GM20000 (cell line): ENCODE measurements around the gene HS3ST3B1.

Source experiments
- DNase-seq: peaks from one replicate; pipeline ENCODE4 v3.0.0; 2012; ENCODE audit warnings: low spot score
- TF ChIP-seq, protein P1 (sequence below): IDR thresholded peaks from 2 replicates; pipeline ENCODE4 v1.5.1; 2012; ENCODE audit warnings: mild to moderate bottlenecking, control low read depth; ENCODE audit errors: extremely low read depth, missing control alignments

HS3ST3B1 gene

DNA sequence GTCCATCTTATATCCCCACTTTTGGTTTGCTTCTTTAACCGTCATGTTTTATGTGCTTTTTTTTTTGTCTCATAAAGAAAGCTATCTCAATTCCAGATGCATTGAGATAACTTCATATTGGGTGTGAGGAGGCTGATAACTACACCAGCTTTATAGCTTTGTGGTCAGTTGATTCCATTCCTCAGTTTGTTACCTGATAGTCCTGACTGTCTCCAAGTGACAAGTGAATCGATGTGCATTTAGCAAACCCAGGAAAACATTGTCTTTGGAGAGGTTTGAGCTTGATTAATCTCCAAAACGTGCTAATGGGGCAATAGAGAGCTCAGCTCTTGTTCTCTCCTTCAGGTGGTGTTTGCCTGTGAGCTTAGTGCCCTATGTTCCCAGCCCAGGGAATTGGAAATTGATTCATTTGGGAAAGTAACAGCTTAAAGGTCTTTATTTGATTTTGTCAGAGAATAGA is 22.7 kb downstream of the HS3ST3B1 start:
- TF ChIP-seq, protein P1, sequence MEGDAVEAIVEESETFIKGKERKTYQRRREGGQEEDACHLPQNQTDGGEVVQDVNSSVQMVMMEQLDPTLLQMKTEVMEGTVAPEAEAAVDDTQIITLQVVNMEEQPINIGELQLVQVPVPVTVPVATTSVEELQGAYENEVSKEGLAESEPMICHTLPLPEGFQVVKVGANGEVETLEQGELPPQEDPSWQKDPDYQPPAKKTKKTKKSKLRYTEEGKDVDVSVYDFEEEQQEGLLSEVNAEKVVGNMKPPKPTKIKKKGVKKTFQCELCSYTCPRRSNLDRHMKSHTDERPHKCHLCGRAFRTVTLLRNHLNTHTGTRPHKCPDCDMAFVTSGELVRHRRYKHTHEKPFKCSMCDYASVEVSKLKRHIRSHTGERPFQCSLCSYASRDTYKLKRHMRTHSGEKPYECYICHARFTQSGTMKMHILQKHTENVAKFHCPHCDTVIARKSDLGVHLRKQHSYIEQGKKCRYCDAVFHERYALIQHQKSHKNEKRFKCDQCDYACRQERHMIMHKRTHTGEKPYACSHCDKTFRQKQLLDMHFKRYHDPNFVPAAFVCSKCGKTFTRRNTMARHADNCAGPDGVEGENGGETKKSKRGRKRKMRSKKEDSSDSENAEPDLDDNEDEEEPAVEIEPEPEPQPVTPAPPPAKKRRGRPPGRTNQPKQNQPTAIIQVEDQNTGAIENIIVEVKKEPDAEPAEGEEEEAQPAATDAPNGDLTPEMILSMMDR: no peak

DNA sequence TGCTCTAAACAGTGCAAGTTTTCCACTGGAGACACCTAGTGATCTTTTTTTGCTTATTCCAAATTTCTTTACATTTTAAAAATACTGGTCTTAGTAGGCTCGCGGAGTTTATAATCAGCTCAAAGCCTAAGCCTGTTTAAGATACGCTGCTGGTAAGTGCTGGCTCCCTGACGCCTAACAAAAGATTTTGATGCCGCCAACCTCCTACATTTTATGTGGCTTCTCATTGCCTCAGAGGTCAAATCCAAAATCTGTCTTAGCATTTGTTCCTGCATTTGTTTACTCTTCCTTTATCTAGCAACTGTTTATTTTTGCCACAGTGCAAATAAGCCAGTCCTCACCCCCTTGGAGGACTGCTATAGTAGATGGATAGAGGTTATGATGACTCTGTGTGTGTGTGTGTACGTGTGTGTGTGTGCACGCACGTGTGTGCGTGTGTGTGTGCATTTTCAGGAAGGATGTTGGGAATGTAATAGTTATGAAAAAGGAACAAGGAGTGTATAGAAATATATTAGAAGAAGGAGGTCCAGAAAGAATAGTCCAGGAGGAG is 24.8 kb downstream of the HS3ST3B1 start:
- DNase-seq: no peak
- TF ChIP-seq, protein P1: no peak

More for the DNA sequence above, 22.7 kb downstream of the HS3ST3B1 start:
- no peak for DNase-seq

DNA sequence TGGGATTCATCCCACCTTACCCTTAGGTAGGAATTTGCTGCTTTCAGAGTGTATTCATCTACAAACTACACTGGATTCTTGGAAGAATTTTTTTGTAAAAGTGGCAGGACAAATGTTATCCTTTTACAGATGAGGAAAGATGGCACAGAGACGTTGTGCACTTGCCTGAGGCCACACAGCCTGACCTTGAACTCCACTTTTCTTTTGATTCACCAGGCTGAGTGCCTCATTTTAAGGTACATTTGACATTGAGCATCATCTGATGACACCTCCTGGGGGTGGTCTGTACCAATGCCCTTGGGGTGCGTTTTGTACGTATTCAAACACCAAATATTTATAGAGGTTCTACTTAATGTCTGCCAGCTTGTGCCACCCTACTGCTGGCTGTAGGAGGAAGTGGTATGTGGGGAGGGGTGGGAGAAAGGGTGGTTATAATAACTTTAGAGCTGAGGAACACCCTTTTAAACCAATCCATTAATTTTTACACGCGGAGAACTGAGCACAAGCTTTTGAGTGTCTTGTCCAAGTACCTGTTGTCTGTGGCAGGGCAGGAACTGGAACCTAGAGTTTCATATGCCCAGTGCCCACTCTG is 29.1 kb downstream of the HS3ST3B1 start:
- TF ChIP-seq, protein P1: no peak
- no peak for DNase-seq

DNA sequence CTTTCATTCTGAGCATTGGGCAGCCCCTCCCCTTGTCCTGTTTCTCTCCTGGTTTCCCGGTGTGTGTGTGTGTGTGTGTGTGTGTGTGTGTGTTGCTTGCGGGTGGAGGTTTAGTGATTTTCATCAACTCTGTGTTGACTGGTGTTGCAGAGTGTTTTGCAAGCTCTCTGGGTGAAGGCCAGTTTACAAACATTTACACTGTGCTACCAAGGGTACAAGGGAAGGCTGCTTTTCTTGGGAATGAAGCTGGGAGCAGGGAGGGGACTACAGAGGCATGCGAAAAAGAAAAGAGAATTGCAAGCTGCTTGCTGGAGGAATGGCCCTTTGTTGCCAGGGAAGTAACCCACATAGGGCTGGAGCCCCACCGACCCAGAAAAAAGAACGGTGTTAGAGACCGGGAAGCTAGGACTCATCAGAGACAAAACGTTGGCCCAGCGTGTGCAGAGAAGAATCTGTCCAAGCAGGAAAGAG is 29.6 kb downstream of the HS3ST3B1 start:
- TF ChIP-seq, protein P1: no peak
- DNase-seq: no peak

DNA sequence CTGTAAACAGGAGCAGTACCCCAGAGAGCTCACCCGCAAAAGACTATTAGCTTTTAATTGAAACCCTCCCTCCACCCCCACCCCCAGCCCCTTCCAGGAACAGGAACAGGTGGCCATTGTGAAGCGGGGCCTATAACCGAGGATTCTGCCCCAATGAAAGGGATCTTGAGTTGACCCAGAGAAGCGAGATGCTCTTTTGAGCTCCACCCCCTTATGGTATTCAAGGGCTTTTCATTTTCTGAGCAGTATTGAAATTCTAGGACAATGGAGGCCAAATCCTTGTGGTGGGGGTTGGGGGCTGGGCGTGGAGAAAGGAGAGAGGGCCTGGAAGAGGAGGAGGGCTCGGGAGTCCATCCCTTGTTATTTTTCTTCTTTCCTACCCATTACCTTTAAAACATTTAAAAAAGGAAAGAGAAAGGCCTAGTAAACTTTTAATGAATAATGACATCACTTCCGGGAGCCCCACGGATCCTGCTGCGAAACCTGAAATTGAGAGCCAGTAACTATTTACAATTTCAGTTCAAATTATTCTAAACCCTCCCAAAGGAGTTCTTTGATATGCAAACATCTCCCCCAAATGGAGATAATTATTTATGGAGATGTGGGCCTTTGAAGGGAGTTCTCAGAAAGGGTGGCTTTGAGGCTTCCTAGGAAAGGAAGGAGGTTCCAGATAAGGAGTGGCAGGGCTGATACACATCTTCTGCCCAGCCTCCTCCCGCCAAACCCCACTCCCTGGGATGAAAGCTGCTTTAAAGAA is 30.5 kb downstream of the HS3ST3B1 start:
- no peak for DNase-seq
- TF ChIP-seq, protein P1: no peak

DNA sequence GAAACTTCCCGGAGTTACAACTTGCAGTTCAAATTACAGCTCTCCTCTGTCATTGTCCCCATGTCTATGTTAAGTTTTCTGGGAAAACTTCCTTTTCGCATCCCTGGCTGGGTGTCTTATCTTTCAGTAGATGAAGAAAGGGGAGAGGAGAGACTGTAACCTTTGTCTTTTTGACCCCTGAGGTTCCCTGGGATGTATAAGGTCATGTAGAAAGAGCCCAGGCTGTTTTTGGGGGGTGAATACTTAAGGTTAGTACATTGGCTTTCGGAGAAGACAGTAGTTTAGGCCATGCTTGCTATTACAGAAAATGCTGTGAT is 31.1 kb downstream of the HS3ST3B1 start:
- no peak for DNase-seq
- TF ChIP-seq, protein P1: no peak

DNA sequence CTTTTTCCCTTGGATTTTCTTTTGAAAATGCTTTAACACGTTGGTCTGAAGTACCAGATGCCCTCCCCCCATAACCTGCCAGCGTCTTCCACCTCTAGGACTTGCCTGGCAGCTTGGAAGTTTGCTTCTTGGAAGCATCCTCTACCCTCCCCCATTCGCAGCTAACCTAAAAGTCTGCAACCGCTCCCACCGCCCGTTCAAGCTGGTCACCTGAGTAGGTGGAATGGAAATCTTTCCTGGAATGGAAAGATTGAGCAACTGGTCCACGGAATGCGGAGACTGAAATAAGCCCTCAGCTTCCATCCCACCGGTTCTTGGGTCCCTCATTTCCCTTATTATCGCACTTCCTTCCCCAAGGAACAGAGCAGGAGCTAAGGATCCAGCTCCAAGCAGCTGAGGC is 31.4 kb downstream of the HS3ST3B1 start:
- TF ChIP-seq, protein P1: no peak
- no peak for DNase-seq
